CD8-positive, alpha-beta memory T cell (primary cell): ENCODE results near the gene MRPL24. TPM values are rescaled to one million over a fixed set of nuclear protein-coding genes. Genes with fewer than 3 reads are reported as not detected.

Experiments
- CTCF ChIA-PET: fragments of 350-600 bp; sonication (Branson Sonifier 250); formaldehyde crosslinking; loops from one replicate; lab custom pipeline; 2021; ENCODE audit warnings: antibody characterized with exemption; lab: Charles Lee
- POLR2A ChIA-PET: fragments of 350-600 bp; sonication (Branson Sonifier 250); formaldehyde crosslinking; loops from one replicate; lab custom pipeline; 2021; ENCODE audit warnings: antibody characterized with exemption; lab: Charles Lee
- DNase-seq, 5 donors: peaks; one replicate each; pipeline versions ENCODE4 v3.0.0 to v3.0.0-alpha.2; 2020 to 2022; ENCODE audit warnings: mixed read lengths in 1 of 5
- H3K27ac ChIP-seq: one replicate; pipeline ENCODE4 v1.7.0; 2013; ENCODE audit warnings: low read depth, mild to moderate bottlenecking, low read length, moderate library complexity
- H3K27me3 ChIP-seq: 2 replicates; pipeline ENCODE4 v1.7.0; 2013; ENCODE audit warnings: low read length, mild to moderate bottlenecking; ENCODE audit not compliant: insufficient read depth, poor library complexity, severe bottlenecking
- H3K36me3 ChIP-seq: 2 replicates; pipeline ENCODE4 v1.7.0; 2013; ENCODE audit warnings: mild to moderate bottlenecking, low read length, moderate library complexity; ENCODE audit not compliant: insufficient read depth
- H3K4me1 ChIP-seq: 2 replicates; pipeline ENCODE4 v1.7.0; 2013; ENCODE audit warnings: mild to moderate bottlenecking, low read length, moderate library complexity; ENCODE audit not compliant: insufficient read depth
- H3K4me3 ChIP-seq: 2 replicates; pipeline ENCODE4 v1.7.0; 2013; ENCODE audit warnings: mild to moderate bottlenecking, low read length
- H3K9me3 ChIP-seq: 2 replicates; pipeline ENCODE4 v1.7.0; 2013; ENCODE audit warnings: mild to moderate bottlenecking, low read length
- H3K27ac Mint-ChIP-seq, 8 donors: one replicate each; pipeline ENCODE4 v1.8.0; 2020 to 2021; ENCODE audit warnings: mixed read lengths in 8 of 8, mild to moderate bottlenecking in 6 of 8, inconsistent platforms in 3 of 8, moderate library complexity in 3 of 8
- H3K27me3 Mint-ChIP-seq, 2 donors: one replicate each; pipeline ENCODE4 v1.8.0; 2020 to 2021; ENCODE audit warnings: mixed read lengths in 2 of 2, mild to moderate bottlenecking in 1 of 2, moderate library complexity in 1 of 2
- H3K36me3 Mint-ChIP-seq, 3 donors: one replicate each; pipeline ENCODE4 v1.8.0; 2020 to 2021; ENCODE audit warnings: mixed read lengths in 3 of 3, inconsistent platforms in 1 of 3, mild to moderate bottlenecking in 1 of 3
- H3K4me1 Mint-ChIP-seq, 3 donors: one replicate each; pipeline ENCODE4 v1.8.0; 2020 to 2021; ENCODE audit warnings: mixed read lengths in 3 of 3, inconsistent platforms in 1 of 3, mild to moderate bottlenecking in 1 of 3
- H3K4me3 Mint-ChIP-seq, 7 donors: one replicate each; pipeline ENCODE4 v1.8.0; 2020 to 2021; ENCODE audit warnings: mixed read lengths in 7 of 7, mild to moderate bottlenecking in 6 of 7, moderate library complexity in 4 of 7, inconsistent platforms in 2 of 7
- H3K9me3 Mint-ChIP-seq, 5 donors: one replicate each; pipeline ENCODE4 v1.8.0; 2020 to 2022; ENCODE audit warnings: mixed read lengths in 5 of 5, mild to moderate bottlenecking in 3 of 5, moderate library complexity in 2 of 5, inconsistent platforms in 1 of 5
- polyA plus RNA-seq: library from polyadenylated mRNA; unstranded; fragments of 300-500 nt; fragmentation: Illumina TruSeq; gene quantifications from one replicate; pipeline ENCODE4 v1.2.3, GENCODE V29; 2021
- total RNA-seq, 2 experiments: library from RNA; stranded (reverse); gene quantifications; one replicate each; pipeline ENCODE4 v1.2.3, GENCODE V29; 2021

The MRPL24 gene
- total and polyA plus RNA-seq, 3 experiments from 2014 or later: 92.2 to 131 (median 122) TPM

- Mint-ChIP-seq H3K36me3 (peaks cover 0 to 10% (median 0%) of the 10 kb centered on the region in 3 donors), H3K9me3 (peaks cover 0 to 2% (median 0%) of the 10 kb centered on the region in 5 donors), H3K27me3 (peaks cover 49 to 73% of the 10 kb centered on the region in 2 donors), H3K27ac (no peak overlapping the region), H3K4me1 (peaks cover 9 to 28% (median 15%) of the 10 kb centered on the region in 3 donors), H3K4me3 (no peak overlapping the region)
- peaks cover 25% of the 10 kb centered on the region for H3K27me3 ChIP-seq
- CTCF ChIA-PET: interaction anchor here (1.6 to 1.8 kb wide), 2 partner anchors 12 to 32 kb away, joined by 7 to 9 read pairs; partner anchors contain the start of gene CRABP2
- peaks cover 3% of the 10 kb centered on the region for H3K4me1 ChIP-seq
- H3K27ac ChIP-seq: peak overlapping the region; percentile 74
- H3K36me3 ChIP-seq: no peaks in the 10 kb centered on the region
- H3K9me3 ChIP-seq: no peaks in the 10 kb centered on the region
- DNase-seq: no peak
- POLR2A ChIA-PET: no interaction called here
- H3K4me3 ChIP-seq: no peak overlapping the region
Measured at GRCh38 chr1:156693848-156694689, 46.8 kb downstream of the MRPL24 start.

- H3K4me3 ChIP-seq: no peak overlapping the region
- CTCF ChIA-PET: interaction anchor here (1.6 to 6.8 kb wide), 4 partner anchors 11 to 34 kb away, joined by 7 to 183 read pairs (median 64); partner anchors contain the start of genes CRABP2, ISG20L2 and METTL25B
- Mint-ChIP-seq H3K36me3 (peaks cover 0 to 10% (median 0%) of the 10 kb centered on the region in 3 donors), H3K27me3 (peaks cover 52 to 77% of the 10 kb centered on the region in 2 donors), H3K4me1 (peaks cover 9 to 30% (median 15%) of the 10 kb centered on the region in 3 donors), H3K27ac (peak overlapping the region in 1 of 8 donors; percentile 7), H3K4me3 (no peak overlapping the region), H3K9me3 (peaks cover 0 to 2% (median 0%) of the 10 kb centered on the region in 5 donors)
- DNase-seq: peak in 2 of 5 donors; percentile 9 to 22
- POLR2A ChIA-PET: no interaction called here
- H3K27me3 ChIP-seq: peaks cover 25% of the 10 kb centered on the region
- peak overlapping the region; percentile 74 for H3K27ac ChIP-seq
- H3K36me3 ChIP-seq: no peaks in the 10 kb centered on the region
- peaks cover 3% of the 10 kb centered on the region for H3K4me1 ChIP-seq
- no peaks in the 10 kb centered on the region for H3K9me3 ChIP-seq
Measured at GRCh38 chr1:156692925-156693847, 47.7 kb downstream of the MRPL24 start.

GRCh38 chr1:156692441-156692924 lies 48.4 kb downstream of the MRPL24 start:
- Histone ChIP-seq H3K4me3 (no peak overlapping the region), H3K36me3 (no peaks in the 10 kb centered on the region), H3K4me1 (peaks cover 3% of the 10 kb centered on the region), H3K27ac (no peak overlapping the region), H3K9me3 (no peaks in the 10 kb centered on the region), H3K27me3 (peaks cover 25% of the 10 kb centered on the region)
- Mint-ChIP-seq H3K4me1 (peaks cover 9 to 30% (median 15%) of the 10 kb centered on the region in 3 donors), H3K27ac (no peak overlapping the region), H3K27me3 (peaks cover 48 to 71% of the 10 kb centered on the region in 2 donors), H3K36me3 (peaks cover 0 to 10% (median 0%) of the 10 kb centered on the region in 3 donors), H3K9me3 (peaks cover 0 to 2% (median 0%) of the 10 kb centered on the region in 5 donors), H3K4me3 (no peak overlapping the region)
- DNase-seq: no peak
- ChIA-PET POLR2A (no interaction called here), CTCF (interaction anchor here (1.2 to 6.8 kb wide), 4 partner anchors 12 to 192 kb away, joined by 3 to 183 read pairs (median 83); partner anchors contain the start of genes CRABP2, INSRR, ISG20L2 and MEF2D)

- Histone ChIP-seq H3K4me3 (no peak overlapping the region), H3K4me1 (peaks cover 3% of the 10 kb centered on the region), H3K27ac (no peak overlapping the region), H3K9me3 (no peaks in the 10 kb centered on the region), H3K36me3 (no peaks in the 10 kb centered on the region), H3K27me3 (peaks cover 25% of the 10 kb centered on the region)
- H3K9me3 Mint-ChIP-seq: peaks cover 0 to 2% (median 0%) of the 10 kb centered on the region in 5 donors
- CTCF ChIA-PET: interaction anchor here (1.1 to 6.8 kb wide), 6 partner anchors 13 to 191 kb away, joined by 3 to 183 read pairs (median 32); partner anchors contain the start of genes CRABP2, INSRR, ISG20L2 and MEF2D
- peaks cover 0 to 6% (median 0%) of the 10 kb centered on the region in 3 donors for H3K36me3 Mint-ChIP-seq
- no peak overlapping the region for H3K4me3 Mint-ChIP-seq
- H3K4me1 Mint-ChIP-seq: peaks cover 9 to 30% (median 15%) of the 10 kb centered on the region in 3 donors
- POLR2A ChIA-PET: no interaction called here
- peaks cover 46 to 65% of the 10 kb centered on the region in 2 donors for H3K27me3 Mint-ChIP-seq
- DNase-seq: no peak
- peak overlapping the region in 1 of 8 donors; percentile 89 for H3K27ac Mint-ChIP-seq
Measured at GRCh38 chr1:156691665-156692440, 49.0 kb downstream of the MRPL24 start.

- H3K36me3 Mint-ChIP-seq: no peaks in the 10 kb centered on the region
- H3K4me1 Mint-ChIP-seq: peaks cover 9 to 30% (median 15%) of the 10 kb centered on the region in 3 donors
- no peak overlapping the region for H3K27ac Mint-ChIP-seq
- H3K4me3 Mint-ChIP-seq: no peak overlapping the region
- no peak for DNase-seq
- no peaks in the 10 kb centered on the region for H3K9me3 Mint-ChIP-seq
- Histone ChIP-seq H3K4me3 (no peak overlapping the region), H3K9me3 (no peaks in the 10 kb centered on the region), H3K27me3 (peaks cover 25% of the 10 kb centered on the region), H3K27ac (no peak overlapping the region), H3K36me3 (no peaks in the 10 kb centered on the region), H3K4me1 (peaks cover 3% of the 10 kb centered on the region)
- H3K27me3 Mint-ChIP-seq: peaks cover 40 to 59% of the 10 kb centered on the region in 2 donors
- CTCF ChIA-PET: interaction anchor here (0.6 to 6.8 kb wide), 11 partner anchors 8 to 294 kb away, joined by 3 to 183 read pairs (median 17); partner anchors contain the start of genes CRABP2, INSRR, ISG20L2 and MEF2D
- POLR2A ChIA-PET: no interaction called here
Measured at GRCh38 chr1:156691191-156691590, 49.7 kb downstream of the MRPL24 start.

GRCh38 chr1:156690675-156691036 lies 50.2 kb downstream of the MRPL24 start:
- Mint-ChIP-seq H3K4me1 (peaks cover 9 to 30% (median 15%) of the 10 kb centered on the region in 3 donors), H3K4me3 (no peak overlapping the region), H3K27ac (no peak overlapping the region), H3K9me3 (no peaks in the 10 kb centered on the region), H3K27me3 (peaks cover 42 to 59% of the 10 kb centered on the region in 2 donors), H3K36me3 (no peaks in the 10 kb centered on the region)
- ChIA-PET CTCF (interaction anchor here (1.1 to 6.8 kb wide), 18 partner anchors 8 to 237 kb away, joined by 3 to 183 read pairs (median 11); partner anchors contain the start of genes CRABP2, INSRR, ISG20L2 and METTL25B), POLR2A (interaction anchor here (1.9 kb wide), 1 partner anchor 38 kb away, joined by 9 read pairs; the partner anchor contains the start of genes ISG20L2 and METTL25B)
- Histone ChIP-seq H3K4me3 (no peak overlapping the region), H3K27ac (no peak overlapping the region), H3K27me3 (peaks cover 25% of the 10 kb centered on the region), H3K9me3 (no peaks in the 10 kb centered on the region), H3K4me1 (peaks cover 3% of the 10 kb centered on the region), H3K36me3 (no peaks in the 10 kb centered on the region)
- no peak for DNase-seq
